ENCODE data around the gene FBXO3. TPM values are rescaled to one million over a fixed set of nuclear protein-coding genes. Genes with fewer than 3 reads are reported as not detected.

Gene FBXO3
- total and polyA plus RNA-seq, 2 of the 8 experiments (the other 6 are each of a cell fraction or from before 2014, with no cell fraction given): 15.9 to 25.7 TPM

DNA sequence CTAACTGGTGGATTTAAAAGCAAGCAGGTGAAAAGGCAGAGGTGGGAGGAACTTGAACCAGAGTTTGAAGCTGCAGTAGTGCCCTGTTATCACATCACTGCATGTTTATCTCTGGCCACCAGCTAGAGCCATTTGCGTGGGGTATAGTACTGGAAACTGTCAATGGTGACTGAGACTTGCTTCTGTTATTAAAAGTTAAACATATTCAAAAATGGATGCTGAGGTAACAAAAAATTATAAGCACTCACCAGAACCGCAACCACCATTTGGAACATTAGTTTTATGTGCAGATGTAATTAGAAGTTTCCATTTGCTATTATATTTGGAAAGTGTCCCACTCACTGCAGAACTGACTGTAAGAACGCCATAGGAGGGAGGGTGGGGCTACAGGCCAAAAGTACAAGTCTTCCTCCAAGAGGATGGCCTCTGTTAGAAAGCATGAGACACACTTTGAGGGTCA lies 36.9 kb downstream of the FBXO3 start:
- Histone ChIP-seq H4K8ac (ENCODE audit: extremely low read depth, insufficient read depth, low read length) (no peak overlapping the region), H2BK20ac (ENCODE audit: low read length) (no peak overlapping the region), H3K9ac (replicated peaks in 1 of 4; ENCODE audit: extremely low read depth in 1 of 4, low read depth in 3 of 4, low read length in 3 of 4) (no peak overlapping the region), H3K23me2 (ENCODE audit: low read depth, low read length) (peaks cover 9% of the 10 kb centered on the region), H2BK5ac (ENCODE audit: low read depth, low read length) (no peak overlapping the region), H2BK120ac (replicated peaks; ENCODE audit: low read depth, low read length) (no peak overlapping the region), H3K27ac (ENCODE audit: low read depth, low read length) (no peak overlapping the region), H3K79me1 (ENCODE audit: low read depth, low read length) (no peaks in the 10 kb centered on the region), H3K36me3 (ENCODE audit: control insufficient read depth in 2 of 4, insufficient read depth in 4 of 4, low read length in 3 of 4) (no peaks in the 10 kb centered on the region; a peak in 1 of 8 replicates), H3K56ac (replicated peaks; ENCODE audit: insufficient read length, low read depth, low read length) (no peak overlapping the region), H3K9me3 (ENCODE audit: insufficient read depth in 2 of 2, low read depth in 1 of 2, low read length in 1 of 2) (no peaks in the 10 kb centered on the region), H3K27me3 (replicated peaks in 1 of 4; ENCODE audit: control insufficient read depth in 3 of 4, extremely low read depth in 1 of 4, insufficient read depth in 3 of 4, low read length in 3 of 4) (peaks cover 0 to 6% (median 4%) of the 10 kb centered on the region in 4 experiments; a peak in 3 of 7 replicates), H4K20me1 (replicated peaks in 1 of 2; ENCODE audit: control insufficient read depth in 1 of 2, insufficient read depth in 2 of 2, low read length in 2 of 2) (peaks cover 3 to 12% of the 10 kb centered on the region in 2 experiments), H3K23ac (ENCODE audit: insufficient read length) (no peak overlapping the region), H2BK15ac (ENCODE audit: low read length) (peak overlapping the region; percentile 55; the same call in 1 of the 2 replicates), H3K4me1 (replicated peaks in 1 of 4; ENCODE audit: control insufficient read depth in 3 of 4, insufficient read depth in 4 of 4, low read length in 3 of 4) (peaks cover 0 to 9% (median 6%) of the 10 kb centered on the region in 4 experiments; a peak in 4 of 7 replicates), H3K18ac (ENCODE audit: extremely low read depth, low read length) (no peak overlapping the region), H2BK12ac (ENCODE audit: low read depth, low read length) (0 out of 2 replicates have a peak overlapping the region, but pooled peaks have one; percentile 30), H3K14ac (ENCODE audit: insufficient read length) (no peak overlapping the region), H2AK5ac (ENCODE audit: low read depth, low read length) (no peak overlapping the region), H3K4me3 (ENCODE audit: extremely low read depth in 1 of 4, insufficient read depth in 2 of 4, low read depth in 3 of 4, low read length in 4 of 4) (no peak overlapping the region), H4K91ac (replicated peaks; ENCODE audit: insufficient read length, low read length) (no peak overlapping the region), H2AFZ (ENCODE audit: low read length) (peak overlapping the region; percentile 92), H3K4ac (replicated peaks; ENCODE audit: insufficient read length, low read depth, low read length) (no peak overlapping the region), H3K4me2 (ENCODE audit: insufficient read depth in 1 of 2, low read depth in 2 of 2, low read length in 2 of 2) (peak overlapping the region; percentile 74; a peak in 2 of 4 replicates), H3K79me2 (ENCODE audit: control insufficient read depth in 1 of 2, insufficient read depth in 2 of 2, low read length in 2 of 2) (peaks cover 2 to 26% of the 10 kb centered on the region in 2 experiments; a peak in 3 of 4 replicates), H4K5ac (ENCODE audit: insufficient read length, low read depth, low read length) (no peak overlapping the region)
- ChIA-PET POLR2A (ENCODE audit: partially characterized antibody) (interaction anchor here (0.7 to 1.3 kb wide), 3 partner anchors 19 to 576 kb away, joined by 3 to 4 read pairs (median 3); partner anchors contain the start of genes C11orf91 and CSTF3), CTCF (ENCODE audit: partially characterized antibody) (interaction anchor here (0.7 to 1.9 kb wide), 5 partner anchors 22 to 188 kb away, joined by 3 to 4 read pairs (median 3); no protein-coding TSS in a partner anchor)
- FAIRE-seq (no peak), DNase-seq (ENCODE audit: low read depth in 1 of 2, low spot score in 2 of 2) (no peak)
- WGBS, 2 experiments (ENCODE audit: extremely low coverage in 1 of 2, insufficient coverage in 1 of 2, insufficient read length in 1 of 2, insufficient replicate concordance in 2 of 2, low coverage in 1 of 2, low lambda C conversion rate in 2 of 2, missing lambda C conversion rate in 1 of 2): 90% methylated on average over 3 of the region's 3 CpGs; no CpG with 5 or more reads in 1 of the 2 experiments
- no peak for TF ChIP-seq CHD1 (IDR thresholded peaks at IDR 0.05; ENCODE audit: low read depth, low read length)

Measured in H1 (cell line).